C4-2B (cell line): Measurements from ENCODE around the gene PRXL2A.

ENCODE experiments used
- CTCF ChIP-seq: fragments of 450-650 bp; conservative IDR thresholded peaks from 2 replicates; pipeline ENCODE4 v1.5.1; 2017; ENCODE audit warnings: mild to moderate bottlenecking
- ZFX ChIP-seq: fragments of 450-650 bp; IDR thresholded peaks from 2 replicates; pipeline ENCODE4 v1.6.1; 2017

GRCh38 chr10:80416479-80417098 lies 8.2 kb downstream of the PRXL2A start:
- TF ChIP-seq CTCF, result no peak
- no peak for TF ChIP-seq ZFX
